GM19372 (cell line): ENCODE data around the gene ZNF76.
A peak's percentile ranks its signal among the peaks of the same experiment; 100 is the strongest.

Source experiments
- ATAC-seq: cut with Tn5 transposase; IDR thresholded peaks from one replicate; pipeline ENCODE4 v1.9.1; 2021; ENCODE audit warnings: mild to moderate bottlenecking, low read depth, moderate library complexity; ENCODE audit not compliant: unreplicated experiment

Gene ZNF76

DNA sequence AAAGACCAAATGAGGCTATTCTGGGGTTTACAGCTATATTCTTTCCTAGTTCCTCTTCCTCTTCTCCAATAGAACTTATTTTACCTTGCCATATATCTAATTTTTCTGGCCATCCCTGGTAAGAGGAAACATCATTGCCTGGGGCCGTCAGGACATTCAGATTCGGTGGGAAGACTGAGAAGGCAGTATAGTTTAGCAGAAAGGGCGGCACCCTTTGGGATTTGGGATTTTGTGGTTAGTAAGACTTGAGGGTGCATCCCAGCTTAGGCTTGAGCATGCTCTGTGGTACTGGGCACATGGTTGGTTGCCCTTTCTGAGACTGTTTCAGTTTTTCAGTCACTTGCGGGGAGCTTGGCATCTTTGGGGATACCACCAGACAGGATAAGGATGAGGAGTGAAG lies 24.6 kb upstream of the ZNF76 start:
- no peak for ATAC-seq

DNA sequence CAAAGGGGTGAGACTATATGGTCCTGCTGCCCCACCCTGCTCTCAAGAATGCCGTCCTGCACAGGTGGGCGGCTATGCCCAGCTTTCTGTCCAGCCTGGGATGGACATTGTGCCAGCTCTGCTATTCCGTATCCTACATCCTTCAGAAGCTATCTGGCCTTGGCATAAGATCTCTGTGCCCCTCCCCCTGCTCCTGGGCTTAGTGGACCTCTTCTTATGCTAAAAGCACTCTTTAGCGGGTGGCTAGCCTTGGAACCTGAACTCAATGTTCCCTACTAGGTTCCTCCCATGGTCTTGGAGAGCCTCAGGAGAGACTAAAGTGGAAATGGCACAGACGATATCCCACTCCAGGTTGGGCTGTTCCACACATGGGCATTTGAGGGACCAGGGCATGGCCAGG lies 23.3 kb upstream of the ZNF76 start:
- ATAC-seq: no peak

DNA sequence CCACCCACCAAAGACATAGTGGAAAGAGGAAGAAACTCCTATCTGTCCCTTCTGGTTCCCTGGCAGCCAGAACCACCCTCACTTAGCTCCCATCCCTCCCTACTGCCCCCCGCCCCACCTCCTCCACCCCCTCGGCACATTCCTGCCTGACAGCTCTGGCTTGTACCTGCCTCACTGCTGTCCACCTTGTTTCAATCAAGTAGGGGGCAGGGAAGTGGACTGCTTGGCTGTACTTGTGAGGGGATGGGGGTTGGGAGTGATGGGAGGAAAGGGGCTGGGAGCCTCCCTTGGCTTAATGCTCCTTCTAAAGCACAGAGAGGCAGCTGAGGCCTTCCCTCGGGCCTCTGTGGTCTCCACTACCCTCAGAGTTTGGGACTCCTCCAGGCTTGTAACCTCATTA lies 22.1 kb upstream of the ZNF76 start:
- ATAC-seq: no peak

DNA sequence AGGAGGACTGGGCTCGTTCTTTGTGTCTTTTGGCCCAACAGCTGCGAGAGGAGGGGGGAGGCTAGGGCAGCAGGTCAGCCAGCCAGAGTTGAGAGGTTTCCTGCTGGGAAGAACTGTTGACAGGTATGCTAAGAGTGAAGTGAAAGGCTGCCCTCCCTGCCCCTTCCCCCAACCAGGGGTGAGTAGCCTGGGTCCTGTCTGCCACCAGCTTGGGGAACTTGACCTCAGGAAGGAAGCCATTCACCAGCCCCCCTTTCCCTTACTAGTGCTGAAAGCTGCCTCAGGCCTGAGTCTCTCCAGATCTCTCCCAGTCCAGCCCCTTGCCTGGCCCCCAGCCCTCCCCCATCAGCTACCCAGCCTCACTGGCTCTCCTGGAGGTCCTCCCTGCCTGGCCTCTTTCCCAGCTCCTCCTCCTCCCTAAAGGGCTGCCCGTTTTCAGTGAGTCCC lies 20.7 kb upstream of the ZNF76 start:
- no peak for ATAC-seq

DNA sequence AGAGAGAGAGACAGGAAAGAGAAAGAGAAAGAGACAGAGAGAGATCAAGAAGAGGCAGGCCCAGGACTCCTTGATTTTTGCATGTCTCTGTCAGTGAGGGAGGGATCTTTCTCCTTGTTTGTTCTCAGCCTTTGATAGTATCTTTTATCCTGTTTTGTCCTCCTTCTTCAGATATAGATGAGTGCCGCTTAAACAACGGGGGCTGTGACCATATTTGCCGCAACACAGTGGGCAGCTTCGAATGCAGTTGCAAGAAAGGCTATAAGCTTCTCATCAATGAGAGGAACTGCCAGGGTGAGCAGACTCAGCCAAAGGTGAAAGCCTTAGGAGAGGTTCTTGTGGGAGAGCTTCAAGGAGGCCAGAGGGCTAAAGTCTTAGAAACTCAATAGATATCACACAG lies 20.0 kb upstream of the ZNF76 start:
- ATAC-seq: no peak

DNA sequence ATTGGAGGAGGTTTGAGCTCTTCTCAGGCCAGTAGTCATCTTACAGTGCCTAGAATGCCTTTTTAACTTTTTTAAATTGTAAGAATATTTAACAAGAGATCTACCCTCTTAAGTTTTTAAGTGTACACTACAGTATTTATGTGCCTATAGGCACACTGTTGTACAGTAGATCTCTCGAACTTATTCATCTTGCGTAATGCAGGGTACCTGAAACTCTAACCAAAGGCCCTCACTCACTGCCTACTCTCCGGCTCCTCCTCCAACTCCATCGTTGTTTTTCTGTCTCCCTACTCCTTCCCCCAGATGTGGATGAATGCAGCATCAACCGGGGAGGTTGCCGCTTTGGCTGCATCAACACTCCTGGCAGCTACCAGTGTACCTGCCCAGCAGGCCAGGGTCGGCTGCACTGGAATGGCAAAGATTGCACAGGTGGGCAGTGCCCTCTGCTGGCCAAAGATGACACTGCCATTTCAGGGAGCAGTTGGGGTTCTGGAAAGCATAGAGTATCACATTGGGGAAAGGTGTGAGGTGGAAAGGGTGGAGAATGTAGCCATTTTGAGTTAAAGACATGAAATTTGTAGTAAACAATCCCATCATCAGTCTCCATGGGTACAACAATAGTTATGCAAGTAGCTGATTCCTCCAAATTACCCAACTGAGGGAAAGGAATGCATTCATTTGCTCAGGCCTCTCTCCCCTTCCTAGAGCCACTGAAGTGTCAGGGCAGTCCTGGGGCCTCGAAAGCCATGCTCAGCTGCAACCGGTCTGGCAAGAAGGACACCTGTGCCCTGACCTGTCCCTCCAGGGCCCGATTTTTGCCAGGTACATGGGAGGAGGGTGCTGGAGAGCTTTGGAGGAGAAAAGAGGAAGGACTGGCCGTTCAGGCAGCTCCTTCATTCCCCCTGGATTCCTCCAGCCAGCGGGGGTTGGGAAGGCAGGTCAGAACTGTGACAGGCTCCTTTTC lies 18.4 kb upstream of the ZNF76 start:
- ATAC-seq: no peak

DNA sequence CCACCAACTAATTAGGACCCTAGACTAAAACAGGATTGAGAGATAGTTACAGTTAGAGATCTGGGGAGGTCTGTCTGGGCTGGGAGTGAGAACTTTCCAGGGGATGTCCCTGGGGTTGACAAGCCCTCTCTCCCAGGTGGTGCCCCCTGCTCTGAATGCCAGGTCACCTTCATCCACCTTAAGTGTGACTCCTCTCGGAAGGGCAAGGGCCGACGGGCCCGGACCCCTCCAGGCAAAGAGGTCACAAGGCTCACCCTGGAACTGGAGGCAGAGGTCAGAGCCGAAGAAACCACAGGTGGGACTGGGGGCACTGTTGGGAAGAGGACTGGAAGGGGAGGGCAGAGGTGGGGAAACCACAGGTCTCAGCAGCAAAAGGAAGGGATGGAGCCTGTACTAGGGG lies 17.0 kb upstream of the ZNF76 start:
- no peak for ATAC-seq

DNA sequence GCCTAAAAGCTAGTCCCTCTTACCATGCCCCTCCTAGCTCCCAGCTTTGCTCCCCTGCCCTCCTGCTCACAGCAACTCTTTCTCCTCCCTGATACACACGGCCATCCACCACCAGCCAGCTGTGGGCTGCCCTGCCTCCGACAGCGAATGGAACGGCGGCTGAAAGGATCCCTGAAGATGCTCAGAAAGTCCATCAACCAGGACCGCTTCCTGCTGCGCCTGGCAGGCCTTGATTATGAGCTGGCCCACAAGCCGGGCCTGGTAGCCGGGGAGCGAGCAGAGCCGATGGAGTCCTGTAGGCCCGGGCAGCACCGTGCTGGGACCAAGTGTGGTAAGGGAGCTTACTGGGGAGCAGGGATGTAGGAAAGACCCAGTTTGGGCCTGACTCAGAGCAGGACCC lies 16.6 kb upstream of the ZNF76 start:
- ATAC-seq: no peak

DNA sequence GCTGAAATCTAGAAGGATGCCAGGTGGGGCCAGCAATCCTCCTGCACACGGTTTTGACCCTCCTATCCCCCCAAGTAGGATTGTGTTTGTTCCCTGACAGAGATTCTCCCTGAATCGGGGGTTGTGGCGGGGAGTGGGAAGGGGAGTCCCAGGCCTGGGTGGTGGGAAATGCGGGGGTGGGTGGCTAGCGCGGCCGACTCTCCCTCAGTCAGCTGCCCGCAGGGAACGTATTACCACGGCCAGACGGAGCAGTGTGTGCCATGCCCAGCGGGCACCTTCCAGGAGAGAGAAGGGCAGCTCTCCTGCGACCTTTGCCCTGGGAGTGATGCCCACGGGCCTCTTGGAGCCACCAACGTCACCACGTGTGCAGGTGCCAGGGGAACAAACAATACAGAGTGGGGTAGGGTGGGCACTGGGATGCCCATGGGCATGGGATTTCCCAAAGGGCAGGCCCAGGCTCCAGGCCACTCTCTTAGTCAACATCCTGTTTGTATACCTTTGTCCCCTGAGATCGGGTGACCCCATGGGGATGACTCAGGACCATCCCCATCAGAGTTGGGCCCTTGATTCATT lies 16.1 kb upstream of the ZNF76 start:
- ATAC-seq: no peak

DNA sequence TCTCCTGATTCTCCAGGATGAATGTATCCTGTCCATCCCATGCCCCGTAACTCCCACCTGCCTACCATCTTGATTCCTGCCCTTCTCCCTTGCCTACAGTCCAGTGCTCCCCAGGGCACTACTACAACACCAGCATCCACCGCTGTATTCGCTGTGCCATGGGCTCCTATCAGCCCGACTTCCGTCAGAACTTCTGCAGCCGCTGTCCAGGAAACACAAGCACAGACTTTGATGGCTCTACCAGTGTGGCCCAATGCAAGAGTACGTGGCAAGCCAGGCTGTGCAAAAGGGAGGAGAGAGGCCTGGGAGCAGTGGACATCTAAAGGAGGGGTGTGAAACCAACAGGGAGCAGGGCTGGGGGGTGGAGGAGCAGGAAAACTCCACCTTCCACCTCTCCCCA lies 15.0 kb upstream of the ZNF76 start:
- ATAC-seq: no peak

DNA sequence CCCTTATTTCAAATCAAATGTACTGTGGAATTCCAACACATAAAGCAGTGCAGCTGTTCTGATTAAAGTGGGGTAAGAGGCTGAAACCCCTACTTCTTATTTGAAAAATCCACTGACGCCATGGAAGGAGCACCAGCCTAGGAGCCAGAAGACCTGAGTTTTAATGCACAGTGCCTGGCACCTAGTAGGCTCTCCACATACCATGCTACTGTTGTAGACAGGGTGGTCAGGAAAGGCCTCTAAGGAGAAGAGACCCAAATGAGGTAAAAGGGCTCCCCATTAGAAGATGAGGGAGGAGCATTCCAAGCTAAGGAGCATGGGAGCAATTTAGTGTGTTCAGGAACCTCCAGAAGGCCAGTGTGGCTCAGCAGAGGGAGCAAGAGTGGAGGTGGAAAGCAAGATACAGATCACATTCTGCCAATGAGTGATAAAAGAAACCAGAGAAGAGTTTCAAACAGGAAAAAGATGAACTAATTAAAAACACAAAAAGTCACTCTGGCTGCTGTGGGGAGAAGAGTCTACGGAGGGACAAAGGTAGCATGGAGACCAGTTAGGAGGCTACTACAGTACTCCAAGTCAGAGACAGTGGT lies 11.8 kb upstream of the ZNF76 start:
- ATAC-seq: no peak

DNA sequence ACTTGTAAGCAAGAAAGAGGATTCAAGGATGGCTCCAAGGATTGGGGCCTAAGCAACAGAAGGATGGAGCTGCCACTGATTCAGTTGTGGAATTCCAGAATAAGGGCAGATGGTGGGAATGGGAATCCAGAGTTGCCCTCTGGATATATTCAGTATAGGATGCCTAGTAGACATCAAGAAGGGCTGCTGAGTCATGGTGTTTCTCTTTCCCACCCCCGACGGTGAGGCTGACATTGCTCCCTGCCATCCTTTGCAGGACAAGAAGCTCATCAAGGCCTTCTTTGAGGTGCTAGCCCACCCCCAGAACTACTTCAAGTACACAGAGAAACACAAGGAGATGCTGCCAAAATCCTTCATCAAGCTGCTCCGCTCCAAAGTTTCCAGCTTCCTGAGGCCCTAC lies 11.2 kb upstream of the ZNF76 start:
- no peak for ATAC-seq

DNA sequence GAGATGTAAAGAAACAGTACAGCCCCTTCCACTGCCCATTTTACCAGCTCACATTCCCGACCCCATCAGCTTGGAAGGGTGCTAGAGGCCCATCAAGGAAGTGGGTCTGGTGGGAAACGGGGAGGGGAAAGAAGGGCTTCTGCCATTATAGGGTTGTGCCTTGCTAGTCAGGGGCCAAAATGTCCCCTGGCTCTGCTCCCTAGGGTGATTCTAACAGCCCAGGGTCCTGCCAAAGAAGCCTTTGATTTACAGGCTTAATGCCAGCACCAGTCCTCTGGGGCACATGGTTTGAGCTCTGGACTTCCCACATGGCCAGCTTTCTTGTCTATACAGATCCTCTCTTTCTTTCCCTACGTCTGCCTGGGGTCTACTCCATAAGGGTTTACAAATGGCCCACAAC lies 10.6 kb upstream of the ZNF76 start:
- no peak for ATAC-seq

DNA sequence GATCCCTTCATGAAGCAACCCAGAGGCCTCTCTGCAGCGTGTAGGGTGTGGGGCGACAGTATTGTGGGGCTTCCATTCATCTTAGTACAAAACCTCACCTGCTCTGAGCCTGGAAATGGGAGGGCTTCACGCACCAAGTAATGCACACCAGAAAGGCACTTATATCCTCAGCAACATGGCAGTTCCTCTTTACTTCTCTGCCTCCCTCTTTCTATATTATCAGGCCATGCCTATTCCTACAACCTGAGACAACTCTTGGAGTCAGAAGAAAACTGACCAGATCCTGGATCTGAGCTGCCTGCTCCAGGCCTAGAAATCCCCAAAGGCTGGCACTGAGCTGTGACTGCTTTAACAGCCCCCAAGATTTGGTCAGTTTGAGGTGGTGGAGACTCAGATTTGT lies 7.6 kb upstream of the ZNF76 start:
- no peak for ATAC-seq

DNA sequence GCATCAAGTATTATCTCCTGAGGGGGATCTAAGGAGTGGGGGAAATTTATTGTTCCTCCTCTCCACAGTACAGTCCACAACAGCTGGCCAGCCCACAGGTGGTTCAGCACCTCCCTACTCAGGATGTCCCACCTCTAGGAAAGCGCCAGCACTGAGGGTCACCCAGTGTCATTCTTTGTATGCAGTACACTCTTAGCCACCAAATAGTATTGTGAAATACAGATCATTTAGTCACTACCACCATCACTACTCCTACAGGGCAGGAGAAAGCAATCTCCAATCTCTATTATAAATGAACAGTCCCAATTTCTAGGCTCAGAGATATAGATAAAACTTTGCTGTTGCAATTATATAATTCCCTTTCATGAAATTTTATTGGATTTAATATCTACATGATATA lies 6.3 kb upstream of the ZNF76 start:
- no peak for ATAC-seq

DNA sequence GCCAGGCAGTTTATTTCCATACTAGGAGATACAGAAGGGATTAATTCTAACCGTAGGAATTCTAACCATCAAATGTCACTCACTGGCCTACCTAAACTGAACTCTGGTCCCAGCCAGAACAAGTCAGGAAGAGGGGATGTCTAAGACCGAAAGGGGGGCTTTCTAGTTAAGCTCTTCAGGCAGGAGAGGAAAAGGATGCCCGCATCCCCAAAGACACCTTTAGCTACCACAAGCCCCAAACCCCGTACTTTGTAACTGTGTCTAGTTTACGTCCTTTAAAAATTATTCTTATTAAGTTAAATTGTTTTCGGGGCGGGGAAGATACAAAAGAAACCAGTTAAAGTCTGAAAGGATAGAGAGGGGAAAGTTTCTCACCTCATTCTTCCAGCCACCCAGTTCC lies 1.2 kb upstream of the ZNF76 start:
- ATAC-seq: no peak

DNA sequence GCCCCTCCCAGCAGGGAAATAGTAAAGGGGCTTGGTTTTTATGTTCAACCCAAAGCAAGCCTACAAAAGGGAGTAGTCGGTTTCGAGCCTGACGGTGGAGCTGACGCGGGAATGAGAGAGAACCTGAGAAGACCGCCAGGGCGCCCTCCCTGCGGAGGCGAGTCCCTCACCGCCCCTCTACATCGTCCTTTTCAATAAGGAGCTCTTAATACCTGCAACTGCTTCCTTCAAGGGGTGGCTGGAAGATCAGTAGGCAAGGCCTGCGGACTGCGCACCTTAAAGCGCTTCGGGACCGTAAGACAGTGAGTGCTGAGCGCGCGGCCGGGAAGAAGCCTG lies 709 bp upstream of the ZNF76 start:
- peak; percentile 3 for ATAC-seq

DNA sequence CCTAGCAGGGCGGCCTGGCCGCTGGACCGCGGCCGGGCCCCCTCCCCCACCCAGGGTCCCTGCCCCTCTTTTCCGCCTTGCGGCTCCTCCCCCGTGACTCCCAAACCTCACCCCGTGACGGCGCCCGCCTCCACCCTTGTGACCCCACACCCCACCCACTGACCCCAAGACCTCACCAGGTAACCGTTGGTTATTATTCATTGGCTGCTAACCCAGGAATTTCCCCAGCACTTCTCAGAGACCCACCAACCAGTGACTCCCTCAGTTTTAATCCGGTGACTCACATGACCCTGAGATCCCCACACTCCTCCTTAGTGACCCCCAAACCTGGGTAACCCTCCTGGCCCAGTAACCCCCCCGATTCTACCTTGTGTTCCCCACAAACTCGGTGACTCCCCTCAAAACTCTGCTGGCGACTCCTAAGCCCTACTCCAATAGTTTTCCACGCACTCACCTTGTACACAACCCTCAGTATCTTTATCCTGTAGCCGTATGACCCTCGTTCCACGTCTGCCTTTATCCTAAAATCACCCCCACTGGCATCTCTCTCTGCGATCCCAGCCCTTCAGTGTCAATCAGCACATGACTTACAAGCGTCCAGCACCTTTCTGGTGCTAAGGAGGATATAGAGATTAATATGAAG lies 534 bp downstream of the ZNF76 start:
- ATAC-seq: peak; percentile 39

DNA sequence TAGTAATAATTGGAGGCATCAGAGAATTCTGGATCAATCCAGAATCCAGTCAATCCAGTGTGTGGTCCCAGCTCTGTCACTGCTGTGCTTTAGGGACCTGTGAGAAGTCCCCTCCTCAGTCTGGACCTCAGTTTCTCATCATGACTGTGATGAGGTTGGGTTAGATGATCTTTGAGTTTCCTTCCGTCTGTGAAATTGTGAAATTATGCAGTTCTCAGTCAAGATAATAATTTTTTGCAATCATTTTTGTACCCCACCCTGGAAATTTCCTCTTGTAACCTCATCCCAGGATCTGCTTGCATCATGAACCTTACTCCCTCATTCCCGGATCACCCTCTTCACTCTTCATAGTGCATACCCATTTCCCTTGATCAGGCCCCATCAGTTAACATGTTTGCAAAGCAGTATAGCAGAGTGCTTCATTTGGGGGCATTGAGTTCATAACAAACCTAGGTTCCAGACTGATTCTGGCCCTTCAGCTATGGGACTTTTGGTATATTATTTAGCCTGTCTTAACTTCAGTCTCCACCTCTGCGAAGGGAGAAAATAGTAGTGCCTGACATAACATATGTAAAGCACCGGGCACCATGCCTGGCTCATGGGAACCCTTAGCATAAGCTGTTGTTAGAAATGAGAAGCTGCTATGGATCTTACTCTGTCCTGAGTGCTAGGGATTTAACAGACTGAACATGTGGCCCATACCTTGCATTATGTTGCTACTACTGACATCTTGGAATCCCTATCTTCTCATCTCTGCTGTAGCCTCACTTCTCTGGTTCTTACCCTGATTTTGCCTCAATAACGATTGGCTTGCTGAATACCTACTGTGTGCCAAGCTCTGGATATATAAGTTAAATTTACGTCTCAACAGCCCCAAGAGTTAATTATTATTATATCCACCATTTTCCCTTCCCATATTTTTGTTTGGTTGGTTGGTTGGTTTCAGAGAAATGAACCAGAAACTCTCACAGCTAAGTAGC lies 1.3 kb downstream of the ZNF76 start:
- ATAC-seq: no peak

DNA sequence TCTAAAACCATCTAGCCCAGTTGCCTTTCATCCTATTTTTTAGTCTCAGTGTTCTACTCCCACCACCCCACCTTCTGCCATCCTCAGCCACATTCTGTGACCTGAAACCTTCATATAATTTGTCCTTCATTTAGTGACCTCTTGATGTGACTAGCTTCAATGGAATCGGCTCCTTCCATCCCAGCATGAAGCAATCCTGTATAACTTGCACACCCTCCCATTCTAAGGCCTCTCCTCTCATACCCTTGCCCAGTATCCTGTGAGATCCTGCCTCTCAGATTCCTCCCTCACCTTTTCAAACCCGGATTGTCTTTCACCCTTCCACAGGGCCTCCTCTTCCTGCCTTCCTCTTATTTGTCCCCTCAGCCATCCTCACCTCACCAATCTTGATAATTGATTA lies 3.1 kb downstream of the ZNF76 start:
- no peak for ATAC-seq
